HG03095 (cell line): ENCODE measurements around the gene TBC1D20.

Experiments used
- ATAC-seq: cut with Tn5 transposase; IDR thresholded peaks from one replicate; pipeline ENCODE4 v1.9.1; 2021; ENCODE audit warnings: moderate library complexity; ENCODE audit not compliant: unreplicated experiment

Gene TBC1D20

GRCh38 chr20:420721-421574, 41.4 kb downstream of the TBC1D20 start:
- ATAC-seq: no peak

- no peak for ATAC-seq
These were observed 42.1 kb downstream of the TBC1D20 start for GRCh38 chr20:420166-420620.

- no peak for ATAC-seq
These were observed 42.7 kb downstream of the TBC1D20 start for GRCh38 chr20:419556-420165.

- no peak for ATAC-seq
These were observed 43.4 kb downstream of the TBC1D20 start for GRCh38 chr20:418858-419365.

- no peak for ATAC-seq
These were observed 44.5 kb downstream of the TBC1D20 start for GRCh38 chr20:417801-418342.

GRCh38 chr20:416950-417800, 45.2 kb downstream of the TBC1D20 start:
- ATAC-seq: no peak

- no peak for ATAC-seq
These were observed 46.5 kb downstream of the TBC1D20 start for GRCh38 chr20:415820-416322.

GRCh38 chr20:414161-414560, 48.2 kb downstream of the TBC1D20 start:
- no peak for ATAC-seq

- no peak for ATAC-seq
These were observed 50.3 kb downstream of the TBC1D20 start for GRCh38 chr20:412081-412480.

GRCh38 chr20:409697-410559, 52.4 kb downstream of the TBC1D20 start:
- ATAC-seq: no peak

GRCh38 chr20:408843-409696, 53.3 kb downstream of the TBC1D20 start:
- ATAC-seq: peak; percentile 5

GRCh38 chr20:407953-408842, 54.1 kb downstream of the TBC1D20 start, which contains the start of gene RBCK1:
Gene RBCK1, plus strand, starts transcription at chr20:408299. Its CDS starts 459 bp downstream, at chr20:408758.
- ATAC-seq: peak; percentile 67

- peak; percentile 51 for ATAC-seq
These were observed 55.0 kb downstream of the TBC1D20 start for GRCh38 chr20:407133-407952.

- no peak for ATAC-seq
These were observed 55.9 kb downstream of the TBC1D20 start for GRCh38 chr20:406200-407132.

GRCh38 chr20:404088-404487, 58.2 kb downstream of the TBC1D20 start:
- no peak for ATAC-seq

GRCh38 chr20:403582-403957, 58.8 kb downstream of the TBC1D20 start:
- no peak for ATAC-seq
